Measurements from ENCODE around the gene CORO7.

DNA sequence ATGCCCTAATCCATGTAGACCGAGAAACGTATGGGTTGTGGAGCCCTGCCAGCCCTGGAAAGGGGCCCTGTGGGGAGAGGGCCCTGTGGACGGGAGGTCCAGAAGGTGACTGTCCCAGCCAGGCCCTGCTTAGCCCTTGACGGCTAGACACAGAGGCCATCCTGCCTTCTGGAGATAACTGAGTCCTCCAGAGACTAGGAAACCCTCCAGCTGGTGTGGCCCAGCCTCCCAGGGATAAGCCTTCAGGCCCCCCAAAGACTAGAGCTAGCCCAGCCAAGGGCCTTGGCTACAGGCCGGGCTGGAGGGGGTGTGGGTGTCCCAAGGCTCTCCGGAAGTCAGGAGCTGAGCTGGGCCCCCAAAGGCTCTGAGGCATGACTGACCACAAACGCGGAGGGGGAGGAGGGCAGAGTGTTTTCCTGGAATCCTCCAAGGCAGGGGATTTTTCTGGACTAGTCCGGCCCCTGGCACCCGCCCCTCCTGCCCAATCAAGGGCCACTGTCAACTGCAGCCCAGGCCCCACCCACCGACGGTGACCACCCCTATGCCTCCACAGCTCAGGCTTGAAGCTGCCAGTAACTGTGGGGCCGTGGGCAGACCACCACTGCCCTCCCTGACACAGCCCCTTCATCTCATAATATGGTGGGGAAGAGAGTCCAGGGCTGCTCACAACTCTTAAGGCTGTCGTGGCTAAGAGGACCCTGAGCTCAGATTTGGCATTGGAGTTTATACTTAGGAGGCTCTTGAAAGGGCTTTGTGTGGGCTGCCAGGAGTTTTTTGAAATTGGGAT, 45.6 kb downstream of the CORO7 start:
- TF ChIP-seq, protein P1, sequence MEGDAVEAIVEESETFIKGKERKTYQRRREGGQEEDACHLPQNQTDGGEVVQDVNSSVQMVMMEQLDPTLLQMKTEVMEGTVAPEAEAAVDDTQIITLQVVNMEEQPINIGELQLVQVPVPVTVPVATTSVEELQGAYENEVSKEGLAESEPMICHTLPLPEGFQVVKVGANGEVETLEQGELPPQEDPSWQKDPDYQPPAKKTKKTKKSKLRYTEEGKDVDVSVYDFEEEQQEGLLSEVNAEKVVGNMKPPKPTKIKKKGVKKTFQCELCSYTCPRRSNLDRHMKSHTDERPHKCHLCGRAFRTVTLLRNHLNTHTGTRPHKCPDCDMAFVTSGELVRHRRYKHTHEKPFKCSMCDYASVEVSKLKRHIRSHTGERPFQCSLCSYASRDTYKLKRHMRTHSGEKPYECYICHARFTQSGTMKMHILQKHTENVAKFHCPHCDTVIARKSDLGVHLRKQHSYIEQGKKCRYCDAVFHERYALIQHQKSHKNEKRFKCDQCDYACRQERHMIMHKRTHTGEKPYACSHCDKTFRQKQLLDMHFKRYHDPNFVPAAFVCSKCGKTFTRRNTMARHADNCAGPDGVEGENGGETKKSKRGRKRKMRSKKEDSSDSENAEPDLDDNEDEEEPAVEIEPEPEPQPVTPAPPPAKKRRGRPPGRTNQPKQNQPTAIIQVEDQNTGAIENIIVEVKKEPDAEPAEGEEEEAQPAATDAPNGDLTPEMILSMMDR (conservative IDR thresholded peaks at IDR 0.05 in 1 of 2, IDR thresholded peaks at IDR 0.05 in 1 of 2; ENCODE audit: extremely low read depth in 1 of 2, insufficient read depth in 1 of 2, low read depth in 1 of 2, low read length in 2 of 2) = no peak
- no peak for TF ChIP-seq EZH2 (IDR thresholded peaks at IDR 0.05; ENCODE audit: borderline replicate concordance, low read length)
